TTC549 (cell line): Measurements from ENCODE around the gene ASXL1.
"Not testable (repeated sequence)": the region's sequence is repeated elsewhere in the genome, so short reads cannot be mapped to it uniquely, and the experiment has no call there.

Source experiments
- FAIRE-seq: peaks from 2 replicates; lab custom pipeline; 2012; peaks lifted over from hg19 to GRCh38; lab: Jason Lieb, UNC

Gene ASXL1

DNA sequence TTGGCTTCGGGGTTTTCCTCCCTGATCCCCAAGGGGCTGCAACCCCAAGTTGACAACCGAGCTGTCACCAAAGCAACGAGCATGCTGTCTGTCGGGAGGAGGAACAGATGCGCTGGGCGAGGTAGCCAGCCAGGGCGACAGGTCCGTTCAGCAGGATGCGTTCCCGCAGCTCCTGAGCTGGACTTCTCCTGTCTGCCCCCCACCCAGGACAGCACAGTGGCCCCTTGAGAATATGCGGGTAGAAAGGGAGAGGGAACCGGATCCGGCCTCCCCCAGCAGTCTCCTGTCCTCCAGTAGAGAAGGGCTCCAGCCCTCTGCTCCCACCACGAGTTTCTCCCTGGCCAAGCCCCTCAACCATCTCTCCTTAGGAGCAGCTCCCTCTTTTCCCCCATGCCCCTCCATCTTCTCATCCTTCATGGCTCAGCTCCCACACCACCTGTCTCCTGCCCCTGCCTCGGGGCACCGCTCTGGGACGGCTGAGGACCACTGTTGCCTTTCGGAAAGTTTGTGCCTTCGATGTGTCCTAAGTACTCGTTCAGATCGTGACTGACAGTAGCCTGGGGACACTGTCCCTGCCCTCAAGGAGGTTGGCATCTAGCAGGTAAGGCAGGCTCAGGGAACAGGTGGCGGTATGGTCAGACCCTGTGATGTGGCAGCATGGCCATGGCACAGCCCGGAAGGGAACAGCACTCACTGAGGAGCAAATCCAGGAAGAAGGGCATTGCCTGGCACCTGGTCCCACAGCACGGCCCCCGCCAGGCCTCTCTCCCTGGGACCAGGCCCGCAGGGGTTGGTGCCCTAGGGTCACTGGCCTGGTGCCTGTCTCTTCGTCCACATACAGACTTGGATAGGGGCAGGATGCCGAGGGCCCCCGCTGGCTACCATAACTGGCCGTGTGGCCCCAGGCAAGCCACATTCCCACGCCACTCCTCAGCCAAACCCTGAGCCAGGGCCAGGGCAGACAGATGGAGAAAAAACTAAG lies 96.3 kb downstream of the ASXL1 start:
- FAIRE-seq, result no peak

DNA sequence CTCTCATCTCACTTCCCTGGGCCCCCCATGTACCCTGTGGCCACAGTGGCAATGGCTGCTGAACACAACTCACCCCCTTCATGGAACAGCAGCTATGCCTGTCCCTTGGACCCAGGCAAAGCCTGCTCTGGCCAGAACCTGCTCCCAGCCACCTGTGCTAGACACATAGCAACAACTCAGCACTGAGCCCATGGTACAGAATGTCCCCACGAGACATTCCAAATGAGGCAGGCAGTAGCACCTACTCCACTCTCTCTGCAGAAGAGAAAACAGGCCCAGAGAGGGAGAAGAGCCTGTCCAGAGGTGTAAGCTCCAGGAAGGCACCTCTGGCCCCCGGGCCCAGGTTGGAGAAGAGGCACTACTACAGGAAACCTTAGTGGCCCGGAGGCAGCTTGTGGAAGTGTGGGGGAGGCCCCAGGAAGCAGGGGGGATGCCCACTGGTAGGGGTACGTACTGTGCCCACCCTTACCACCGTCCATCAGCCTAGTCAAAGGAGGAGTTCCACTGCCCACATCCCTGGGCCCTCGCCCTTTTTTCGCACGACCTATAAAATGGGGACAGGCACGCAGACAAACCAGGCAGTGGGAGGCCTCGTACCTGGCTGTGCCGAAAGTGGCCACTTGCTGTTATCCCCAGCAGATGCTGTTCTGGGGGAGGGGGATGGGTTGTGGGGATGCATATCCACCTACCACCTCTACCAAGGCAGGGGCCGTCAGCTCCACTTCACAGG lies 97.2 kb downstream of the ASXL1 start:
- FAIRE-seq, result no peak

DNA sequence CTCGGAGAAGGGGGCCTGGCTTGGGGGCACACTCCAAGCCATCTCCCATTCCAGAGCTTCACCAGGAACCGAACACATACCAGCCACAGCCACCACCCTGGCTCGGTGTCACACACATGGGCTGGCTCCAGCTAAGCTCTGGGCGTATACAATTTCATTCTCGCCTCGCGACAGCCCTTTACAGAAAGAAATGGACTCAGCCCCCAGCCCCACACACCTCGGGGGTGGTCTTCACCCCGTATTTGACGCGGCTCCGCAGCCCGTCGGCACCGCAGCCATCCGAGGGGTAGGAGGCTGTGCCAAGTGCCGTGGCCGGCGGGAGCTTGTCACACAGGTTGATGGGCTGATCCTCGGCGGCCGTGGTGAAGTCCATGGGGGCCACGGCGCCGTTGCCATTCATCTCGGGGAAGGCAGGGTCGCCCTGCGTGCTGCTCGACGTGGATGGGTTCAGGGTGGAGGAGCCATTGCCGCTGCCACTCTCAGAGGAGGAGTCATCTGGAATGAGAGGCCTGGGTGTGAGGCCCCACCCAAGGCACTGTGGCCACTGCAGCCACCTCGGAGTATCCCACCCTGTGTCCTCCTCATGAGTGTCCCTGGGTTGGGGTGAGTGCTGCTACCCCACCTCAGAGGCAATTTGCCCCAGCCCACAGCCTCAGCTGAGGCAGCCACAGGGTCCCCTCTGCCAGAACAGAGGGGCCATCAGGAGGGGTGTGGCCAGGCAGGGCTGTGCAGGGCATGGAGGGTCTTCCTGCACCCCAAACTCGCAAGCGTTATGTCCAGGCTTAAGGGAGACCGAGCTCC lies 98.0 kb downstream of the ASXL1 start:
- no peak for FAIRE-seq

DNA sequence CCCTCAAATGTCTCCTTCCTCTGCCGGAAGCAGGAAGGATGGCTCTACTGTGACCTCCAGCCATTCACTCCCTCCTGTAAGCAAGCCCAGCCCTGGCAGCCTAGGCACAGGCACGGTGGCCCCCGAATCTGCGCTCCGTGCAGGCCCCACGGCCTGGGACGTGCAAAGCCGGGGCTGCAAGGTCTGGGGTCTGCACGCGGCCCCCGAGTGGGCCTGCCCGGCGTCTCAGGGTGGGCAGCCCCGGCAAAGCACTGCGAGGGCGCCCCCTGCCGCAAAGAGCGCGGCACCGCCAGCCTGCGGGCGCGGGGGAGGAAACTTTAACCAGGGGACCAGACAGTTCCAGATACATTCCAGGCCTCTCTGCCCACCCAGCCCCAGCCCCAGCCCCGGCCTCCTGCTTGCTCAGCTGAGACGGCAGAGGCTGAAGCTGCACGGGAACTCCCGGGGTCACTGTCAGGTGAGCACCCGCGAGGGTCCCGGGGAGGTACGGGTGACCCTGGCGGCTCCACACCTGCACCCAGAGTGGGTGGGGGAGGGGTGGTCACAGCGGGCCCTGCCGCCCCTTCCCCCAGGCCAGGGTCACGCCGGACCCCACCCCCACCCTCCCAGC lies 98.8 kb downstream of the ASXL1 start:
- FAIRE-seq, result no peak

DNA sequence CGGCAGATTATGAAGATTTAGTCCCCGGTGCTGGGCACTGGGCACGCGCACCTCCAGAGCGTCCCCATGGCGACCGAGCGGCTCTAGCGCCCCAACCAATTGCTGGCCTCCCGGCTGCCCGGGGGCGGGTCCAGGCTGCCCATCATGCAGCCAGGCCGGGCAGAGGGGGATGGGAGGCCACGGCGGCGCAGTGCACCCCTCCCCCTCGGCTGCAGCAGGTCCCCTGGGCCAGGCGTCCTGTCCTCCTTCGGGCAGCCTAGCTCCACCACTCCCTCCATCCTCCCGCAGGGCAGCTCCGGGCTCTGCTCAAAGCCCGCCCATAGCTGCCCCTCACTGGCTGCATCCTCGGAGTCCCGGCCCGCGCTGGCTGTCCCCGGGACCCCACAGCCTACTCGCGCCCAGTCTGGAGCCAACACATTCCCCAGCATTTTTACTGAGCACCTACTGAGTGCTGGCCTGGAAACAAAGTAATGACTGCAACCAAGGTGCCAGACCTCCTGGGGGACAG lies 99.4 kb downstream of the ASXL1 start:
- no peak for FAIRE-seq

DNA sequence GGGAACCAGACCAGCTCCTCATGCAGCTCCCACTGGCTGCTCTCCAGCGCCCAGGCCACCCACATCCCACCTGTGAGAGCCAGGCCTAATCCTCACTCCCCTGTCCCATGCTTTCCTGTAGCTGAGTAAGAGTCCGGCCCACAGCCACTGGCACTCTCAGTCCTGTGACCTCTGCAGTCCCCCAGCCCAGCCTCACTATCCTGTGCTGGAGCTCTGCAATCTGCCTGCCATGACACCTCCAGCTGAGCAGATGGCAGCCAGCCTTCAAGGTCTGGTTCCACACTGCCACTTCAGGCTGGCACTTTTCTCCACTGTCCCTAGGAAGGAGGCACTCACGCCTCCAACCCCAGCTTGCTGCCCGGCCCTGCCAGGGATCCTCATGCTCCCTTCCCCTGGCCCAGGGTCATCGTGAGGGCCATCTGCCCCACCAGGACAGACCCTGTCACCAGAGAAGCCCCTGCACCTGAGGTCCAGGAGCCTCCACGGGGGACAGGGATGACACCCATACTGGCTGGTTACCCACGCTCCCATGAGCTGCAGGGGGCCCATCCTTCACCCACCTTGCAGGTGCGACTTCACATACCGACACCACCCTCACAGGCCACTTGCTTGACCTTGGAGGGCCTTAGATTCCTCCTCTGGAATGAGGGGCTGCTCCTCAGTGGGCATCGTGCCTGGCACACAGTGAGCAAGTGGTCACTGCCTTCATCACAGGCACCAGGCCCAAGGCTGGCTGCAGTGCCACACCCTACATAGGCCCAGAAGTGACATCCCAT lies 100.1 kb downstream of the ASXL1 start:
- no peak for FAIRE-seq

DNA sequence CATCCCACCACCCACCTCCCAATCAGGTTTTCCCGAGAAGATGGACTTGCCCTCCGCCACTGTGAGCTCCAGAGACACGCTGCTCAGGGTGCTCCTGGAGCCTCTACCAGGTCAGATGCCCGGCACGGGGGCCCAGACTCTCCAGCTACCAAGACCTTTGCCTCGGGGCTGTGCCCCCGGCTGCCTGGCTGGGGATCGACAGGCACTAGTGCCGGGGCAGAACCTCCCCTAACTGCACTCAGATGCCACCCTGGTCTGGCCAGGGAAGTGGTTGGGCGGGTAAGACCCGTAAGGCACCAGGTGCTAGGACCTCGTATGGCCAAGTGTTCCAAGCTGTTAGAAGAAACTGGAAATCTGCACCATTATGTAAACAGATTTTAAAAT lies 100.7 kb downstream of the ASXL1 start:
- FAIRE-seq, result no peak

DNA sequence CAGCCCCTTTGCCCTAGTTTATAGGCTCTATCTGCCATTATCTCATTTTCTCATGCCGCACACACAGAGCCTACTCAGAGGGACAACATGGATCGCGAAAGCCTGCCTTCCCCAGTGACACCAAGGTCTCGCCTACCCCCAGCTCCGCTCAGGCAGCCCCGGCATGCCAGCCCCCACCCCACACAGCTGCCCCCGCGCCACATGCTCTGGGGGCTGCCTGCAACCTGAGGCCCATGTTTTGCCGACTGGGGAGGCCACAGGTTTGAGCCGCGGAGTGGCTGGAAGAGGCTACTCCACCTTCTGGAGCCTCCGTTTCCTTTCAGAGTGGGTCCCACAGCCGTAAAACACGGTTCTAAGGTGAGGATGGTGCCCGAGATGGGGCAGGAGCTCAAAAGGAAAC lies 102.1 kb downstream of the ASXL1 start:
- FAIRE-seq, result no peak

DNA sequence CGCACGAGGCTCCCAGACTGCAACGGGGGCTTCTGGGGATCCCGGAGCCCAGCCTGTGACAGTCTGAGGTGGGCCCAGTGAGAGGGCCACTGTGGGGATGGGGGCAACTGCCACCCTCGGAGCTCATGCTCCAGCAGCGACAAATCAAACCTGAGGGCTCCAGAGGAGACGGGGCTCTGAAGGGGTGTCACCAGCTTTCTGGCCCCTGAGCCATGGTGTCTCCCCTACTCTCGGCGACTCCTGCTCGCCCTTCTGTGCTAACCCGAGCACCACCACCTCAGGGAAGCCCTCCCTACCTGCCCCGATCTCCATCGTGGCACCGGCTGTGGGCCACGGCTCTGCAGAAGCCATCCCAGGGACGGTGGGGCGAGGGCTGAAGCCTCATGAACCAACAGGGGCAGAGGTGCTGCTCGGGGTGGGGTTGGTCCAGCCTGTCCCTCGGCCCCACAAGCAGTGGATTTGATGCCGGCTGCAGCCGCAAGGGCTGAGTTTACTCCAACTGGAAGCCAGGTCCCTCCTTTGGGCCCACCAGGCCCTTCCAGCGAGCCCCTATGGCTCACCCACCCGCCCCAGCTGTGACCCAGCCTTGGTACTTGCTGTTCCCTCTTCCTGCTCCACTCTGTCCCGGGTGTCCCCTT lies 102.7 kb downstream of the ASXL1 start:
- FAIRE-seq, result no peak

DNA sequence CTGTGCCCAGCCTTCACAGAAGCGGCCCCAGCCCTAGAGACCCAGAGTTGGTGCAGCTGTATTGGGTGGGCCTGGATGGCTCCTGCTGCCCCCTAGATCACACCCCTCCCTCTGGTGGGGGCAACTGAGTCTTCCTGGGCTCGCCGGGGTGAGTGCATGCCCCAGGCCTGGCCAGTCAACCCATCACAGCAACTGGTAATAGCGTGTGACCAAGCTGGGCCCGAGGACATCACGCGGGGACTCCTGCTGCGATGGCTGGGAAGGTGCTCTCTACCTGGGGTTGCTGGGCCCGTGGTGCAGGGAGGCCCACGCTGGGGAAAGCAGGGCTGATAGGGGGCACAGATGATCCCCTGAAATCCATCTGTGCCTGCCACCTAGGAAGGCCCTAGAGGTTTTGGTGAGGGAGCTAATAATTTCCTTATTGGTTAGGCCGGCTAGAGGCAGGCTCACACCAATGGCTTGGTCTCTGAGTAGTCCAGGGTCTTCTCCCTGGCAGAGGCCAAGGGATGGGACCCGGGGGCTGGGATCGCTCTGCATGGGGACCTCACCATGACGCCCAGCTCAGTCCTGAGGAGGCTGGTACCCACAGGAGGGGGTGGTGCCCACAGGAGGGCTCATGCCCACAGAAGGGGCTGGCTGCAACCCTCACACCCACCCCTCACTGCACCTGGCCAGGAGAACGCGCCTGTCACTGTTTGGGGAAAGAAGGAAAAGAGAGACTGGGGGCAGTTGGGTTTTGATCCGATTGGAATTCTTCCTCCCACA lies 103.9 kb downstream of the ASXL1 start:
- no peak for FAIRE-seq

DNA sequence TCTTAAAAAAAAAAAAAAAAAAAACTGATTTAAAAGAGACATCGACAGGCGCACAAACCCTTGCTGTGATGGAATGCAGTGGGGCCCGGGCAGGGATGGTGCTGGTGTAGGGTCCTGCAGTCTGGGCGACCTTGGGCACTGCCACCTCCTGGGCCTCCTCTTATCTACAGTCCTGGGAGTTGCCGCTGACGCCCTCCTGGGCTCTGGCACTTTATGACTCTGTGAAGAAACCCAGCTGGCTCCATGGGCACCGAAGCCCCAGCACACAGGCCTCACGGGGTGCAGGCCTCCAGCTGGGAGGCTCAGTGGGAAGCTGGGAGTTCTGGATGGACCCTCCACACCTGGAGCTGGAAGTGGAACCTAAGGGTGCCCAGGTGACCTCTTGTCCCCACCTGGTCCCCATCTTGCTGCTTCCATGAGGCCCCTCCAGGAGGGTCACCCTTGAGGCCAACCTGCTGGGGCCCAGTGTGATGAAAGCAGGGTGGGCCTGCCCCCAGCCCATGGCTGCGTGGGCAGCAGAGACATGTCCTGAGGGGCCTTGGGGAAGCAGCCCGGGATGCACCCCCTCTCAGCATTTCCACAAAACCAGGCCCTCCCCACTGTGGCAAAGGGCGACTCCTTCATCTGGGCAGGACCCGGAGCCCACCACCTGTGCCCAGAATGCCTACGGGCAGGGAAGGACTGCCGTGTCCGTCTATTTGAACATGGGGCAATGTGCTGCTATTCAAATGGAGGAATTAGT lies 104.9 kb downstream of the ASXL1 start:
- no peak for FAIRE-seq

DNA sequence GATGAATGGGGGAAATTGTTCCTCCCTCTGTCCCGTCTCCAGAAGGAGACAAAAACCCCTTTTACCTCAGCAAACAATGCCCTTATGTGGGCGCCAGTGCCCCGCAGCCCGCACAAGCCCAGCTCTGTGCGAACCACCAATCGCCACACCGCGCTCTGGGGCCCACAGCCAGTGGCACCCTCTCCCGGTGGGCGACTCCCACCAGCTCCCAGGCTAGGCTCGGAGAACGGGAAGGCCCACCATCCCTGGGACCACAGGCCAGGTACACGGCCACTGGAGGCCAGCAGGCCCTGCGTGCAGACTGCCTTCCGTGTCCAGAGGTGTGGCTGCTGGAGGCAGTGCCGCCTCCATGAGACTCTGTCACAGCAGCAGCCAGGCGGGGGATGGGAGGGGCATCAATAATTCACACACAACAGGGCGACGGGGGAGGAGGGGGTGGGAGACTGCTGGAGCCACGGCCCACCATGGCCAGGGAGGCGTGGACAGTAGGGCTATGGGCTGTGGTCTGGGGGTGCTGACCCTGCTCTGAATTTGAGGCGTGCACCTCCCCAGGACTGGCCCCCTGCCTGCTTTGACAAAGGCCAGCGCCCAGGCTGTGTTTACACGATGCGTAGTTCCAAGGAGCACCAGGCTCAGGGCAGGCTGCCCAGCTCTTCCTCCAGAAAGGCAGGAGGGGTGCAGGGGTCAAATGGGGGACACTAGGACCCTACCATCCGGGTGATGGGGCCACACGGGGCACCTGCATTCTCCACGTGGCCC lies 105.7 kb downstream of the ASXL1 start:
- FAIRE-seq, result no peak

DNA sequence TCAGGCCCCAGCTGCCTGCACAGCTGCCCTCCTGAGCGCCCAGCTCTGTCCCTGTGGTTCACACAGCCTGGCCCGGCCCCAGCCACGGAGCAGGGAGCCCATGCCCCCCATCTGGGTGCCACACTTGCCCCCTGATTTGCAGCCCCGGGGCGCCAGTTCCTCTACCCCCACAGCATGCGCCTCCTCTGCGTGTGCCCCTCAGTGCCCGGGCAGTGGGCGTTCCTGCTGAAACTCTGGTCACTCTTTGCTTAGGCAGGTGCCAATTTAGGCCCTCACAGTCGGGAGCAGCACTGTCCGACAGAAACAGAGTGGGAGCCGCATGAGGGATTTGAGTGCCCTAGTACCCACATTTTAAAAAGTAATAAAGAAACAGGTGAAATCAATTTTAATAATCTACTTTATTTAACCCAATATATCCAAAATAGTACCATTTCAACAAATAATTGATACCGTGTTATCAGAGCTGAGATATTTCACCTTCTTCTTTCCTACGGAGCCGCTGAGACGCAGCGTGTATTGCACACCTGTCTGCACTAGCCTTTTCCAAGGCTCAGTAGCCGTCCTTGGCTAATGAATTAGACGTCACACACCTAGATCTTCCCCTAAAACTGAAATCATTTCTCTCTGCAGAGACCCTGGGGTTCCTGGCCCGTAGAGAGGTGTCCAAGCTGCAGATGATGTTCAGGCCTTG lies 106.4 kb downstream of the ASXL1 start:
- FAIRE-seq, result no peak

DNA sequence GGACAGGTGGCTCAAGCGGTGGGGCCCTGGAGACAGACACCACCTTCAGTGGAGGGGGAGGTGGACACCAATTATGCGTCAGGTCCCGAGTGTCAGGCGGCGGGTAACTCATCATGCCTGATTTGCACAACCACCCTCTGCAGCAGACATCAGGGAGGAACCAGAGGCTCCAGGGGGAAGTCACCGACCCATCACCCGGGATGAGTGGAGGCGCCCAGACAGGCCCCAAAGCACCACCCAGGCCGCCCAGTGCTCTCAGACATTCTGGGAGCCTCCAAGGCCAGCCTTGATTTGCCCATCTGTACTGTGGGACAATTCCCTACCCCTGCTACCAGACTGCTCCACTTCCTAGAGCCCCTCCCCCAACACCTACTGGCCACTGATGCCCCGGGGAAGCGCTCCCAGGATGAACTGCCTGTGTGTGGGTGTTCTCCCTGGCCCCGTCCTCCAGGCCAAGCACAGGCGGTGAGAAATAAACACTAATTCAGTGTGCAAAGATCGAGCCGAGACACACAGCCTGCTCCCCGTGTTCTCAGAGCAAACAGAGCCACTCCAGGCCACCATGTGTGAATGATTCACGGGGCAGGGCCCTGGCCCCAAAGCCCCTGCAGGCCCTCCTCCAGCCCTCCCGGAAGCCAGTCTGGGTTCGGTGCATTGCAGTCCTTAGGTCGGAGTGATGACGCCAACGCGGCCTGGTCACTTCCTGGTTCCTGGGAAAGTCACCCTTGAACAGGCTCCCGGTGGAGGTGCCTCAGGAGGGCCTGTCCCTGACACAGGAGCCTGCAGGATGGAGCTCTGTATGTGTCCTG lies 107.2 kb downstream of the ASXL1 start:
- FAIRE-seq, result no peak

DNA sequence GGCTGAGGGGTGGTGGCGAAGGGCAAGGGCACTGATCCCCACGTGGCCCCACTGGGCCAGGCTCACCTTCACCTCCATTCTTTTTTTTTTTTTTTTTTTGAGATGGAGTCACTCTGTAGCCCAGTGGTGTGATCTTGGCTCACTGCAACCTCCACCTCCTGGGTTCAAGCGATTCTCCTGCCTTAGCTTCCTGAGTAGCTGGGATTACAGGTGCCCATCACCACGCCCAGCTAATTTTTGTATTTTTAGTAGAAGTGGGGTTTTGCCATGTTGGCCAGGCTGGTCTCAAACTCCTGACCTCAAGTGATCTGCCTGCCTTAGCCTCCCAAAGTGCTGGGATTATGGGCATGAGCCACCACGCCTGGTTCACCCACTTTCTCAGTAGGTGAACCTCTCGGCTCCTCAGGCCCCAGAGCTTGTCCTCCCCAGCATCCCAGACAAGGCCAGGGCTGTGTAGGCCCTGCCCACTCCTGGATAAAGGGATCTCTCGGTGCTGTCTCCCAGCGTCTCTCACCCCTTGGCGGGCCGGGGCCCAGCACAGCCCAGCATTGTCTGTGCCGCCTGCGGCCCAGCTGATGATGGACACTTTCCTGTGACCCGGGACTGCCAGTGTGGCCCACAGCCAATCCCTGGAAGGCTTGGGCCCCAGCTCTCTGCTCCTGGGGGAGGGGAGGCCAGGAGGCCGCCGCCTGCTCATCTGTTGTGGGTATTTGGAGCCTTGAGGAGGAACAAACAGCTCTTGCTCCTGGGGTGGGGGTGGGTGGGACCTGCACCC lies 108.0 kb downstream of the ASXL1 start:
- not testable (repeated sequence) for FAIRE-seq
